ENCODE results near the gene C2CD3. TPM values are rescaled to one million over a fixed set of nuclear protein-coding genes. Genes with fewer than 3 reads are reported as not detected.

The C2CD3 gene
- total RNA-seq, 1 experiment from 2014 or later, result 22.0 TPM

GRCh38 chr11:74116719-74117118, 54.1 kb downstream of the C2CD3 start:
- H2BK120ac ChIP-seq (ENCODE audit: low read depth, low read length, poor library complexity, severe bottlenecking), result no peak overlapping the region
- WGBS (ENCODE audit: extremely low coverage, insufficient read length, low lambda C conversion rate), result no CpG with 5 or more reads among the region's 12 CpGs
- no peak overlapping the region for H4K8ac ChIP-seq (replicated peaks; ENCODE audit: insufficient read length, low read depth, low read length)
- no peak overlapping the region for H3K56ac ChIP-seq (ENCODE audit: insufficient read length, low read depth, low read length)
- H2AK5ac ChIP-seq (ENCODE audit: insufficient read length, low read length), result no peak overlapping the region
- H3K9me3 ChIP-seq (ENCODE audit: control insufficient read depth, low read depth, low read length), result no peaks in the 10 kb centered on the region
- Mint-ChIP-seq H3K27ac (no peak overlapping the region), H3K4me3 (no peak overlapping the region), H3K4me1 (no peaks in the 10 kb centered on the region), H3K9me3 (peaks cover 5% of the 10 kb centered on the region in 2 experiments; a peak in 4 of 5 replicates), H3K36me3 (ENCODE audit: insufficient read depth in 1 of 3, low read depth in 3 of 3) (peaks cover 33 to 59% (median 43%) of the 10 kb centered on the region in 3 experiments), H3K27me3 (ENCODE audit: low read depth) (no peaks in the 10 kb centered on the region)
- no peak overlapping the region for H2BK5ac ChIP-seq (ENCODE audit: insufficient read length, low read length)
- no peak for DNase-seq
- H4K5ac ChIP-seq (ENCODE audit: insufficient read length, low read depth, low read length), result no peak overlapping the region
- no peaks in the 10 kb centered on the region for H3K79me2 ChIP-seq (ENCODE audit: insufficient read depth, low read length)
- no peak overlapping the region for H3K4ac ChIP-seq (ENCODE audit: low read depth, low read length)
- H4K20me1 ChIP-seq (ENCODE audit: control insufficient read depth, insufficient read depth, insufficient read length), result no peaks in the 10 kb centered on the region
- H3T11ph ChIP-seq (ENCODE audit: low read length), result no peak overlapping the region
- no peak overlapping the region for H3K18ac ChIP-seq (ENCODE audit: insufficient read length, low read depth, low read length)
- H3K79me1 ChIP-seq (ENCODE audit: insufficient read depth, low read depth, low read length, poor library complexity, severe bottlenecking), result no peaks in the 10 kb centered on the region
- no peaks in the 10 kb centered on the region for H3K23me2 ChIP-seq (ENCODE audit: insufficient read length, low read depth, low read length, poor library complexity, severe bottlenecking)
- H3K9ac ChIP-seq (ENCODE audit: extremely low read depth, insufficient read length, low read length), result no peak overlapping the region
- no peak overlapping the region for H3K23ac ChIP-seq (ENCODE audit: insufficient read length, low read depth, low read length)
- TF ChIP-seq CTCF (conservative IDR thresholded peaks at IDR 0.05), result no peak
- no peak overlapping the region for H2BK15ac ChIP-seq (ENCODE audit: low read depth, low read length)
- H2AFZ ChIP-seq (ENCODE audit: low read length), result no peak overlapping the region
- H4K91ac ChIP-seq (ENCODE audit: insufficient read length, low read depth, low read length), result no peak overlapping the region
- H3K27me3 ChIP-seq (ENCODE audit: insufficient read depth, low read length), result no peaks in the 10 kb centered on the region
- H3K4me2 ChIP-seq (ENCODE audit: insufficient read depth, insufficient read length, low read length), result no peak overlapping the region
- H3K27ac ChIP-seq (ENCODE audit: insufficient read length, low read depth, low read length), result no peak overlapping the region
- H2BK20ac ChIP-seq (ENCODE audit: low read depth, low read length, poor library complexity, severe bottlenecking), result no peak overlapping the region
- H3K4me1 ChIP-seq (ENCODE audit: insufficient read depth, low read length), result no peaks in the 10 kb centered on the region
- no peak overlapping the region for H3K14ac ChIP-seq (ENCODE audit: insufficient read depth, low read length)
- no peak overlapping the region for H2BK12ac ChIP-seq (ENCODE audit: insufficient read length, low read depth, low read length)

Measured in H9 (cell line).